Measurements from ENCODE around the gene BTF3. TPM values are rescaled to one million over a fixed set of nuclear protein-coding genes. Genes with fewer than 3 reads are reported as not detected.
A peak's percentile ranks its signal among the peaks of the same experiment; 100 is the strongest.

Gene BTF3
- polyA plus RNA-seq, 3 donors, result 486 to 559 (median 512) TPM

- Histone ChIP-seq H3K79me2 (ENCODE audit: insufficient read depth, low read length) (peaks cover 39% of the 10 kb centered on the region), H3K4me2 (replicated peaks; ENCODE audit: extremely low read depth, low read length, poor library complexity, severe bottlenecking) (peak overlapping the region; percentile 81), H3K36me3 (replicated peaks in 1 of 2; ENCODE audit: control insufficient read depth in 1 of 2, insufficient read depth in 2 of 2, low read length in 2 of 2) (peaks cover 17 to 26% of the 10 kb centered on the region in 2 donors), H2AFZ (ENCODE audit: insufficient read depth, low read depth, low read length, poor library complexity, severe bottlenecking) (peak overlapping the region; percentile 97), H3K4me1 (ENCODE audit: control insufficient read depth in 1 of 2, insufficient read depth in 2 of 2, low read length in 2 of 2) (peaks cover 14 to 27% of the 10 kb centered on the region in 2 donors), H3K9ac (ENCODE audit: insufficient read depth, low read length, poor library complexity, severe bottlenecking) (peak overlapping the region; percentile 99), H3K27ac (ENCODE audit: low read depth in 1 of 2, low read length in 2 of 2) (peak overlapping the region; percentile 77 to 99), H3K27me3 (ENCODE audit: control insufficient read depth in 2 of 2, insufficient read depth in 2 of 2, low read length in 2 of 2) (peaks cover 2 to 13% of the 10 kb centered on the region in 2 donors), H4K20me1 (ENCODE audit: insufficient read depth, low read length) (peaks cover 6% of the 10 kb centered on the region), H3K9me3 (replicated peaks in 1 of 2; ENCODE audit: control insufficient read depth in 1 of 2, insufficient read depth in 1 of 2, low read length in 2 of 2) (no peaks in the 10 kb centered on the region), H3K4me3 (replicated peaks in 1 of 3; ENCODE audit: low read depth in 2 of 3, low read length in 3 of 3) (peak overlapping the region; percentile 47 to 87 (median 86))
- Mint-ChIP-seq H3K4me1 (peaks cover 26% of the 10 kb centered on the region), H3K36me3 (peaks cover 24 to 32% of the 10 kb centered on the region in 2 donors), H3K27ac (peak overlapping the region; percentile 92 to 99 (median 98)), H3K9me3 (no peaks in the 10 kb centered on the region), H3K27me3 (ENCODE audit: low read depth in 3 of 3) (peaks cover 4 to 10% (median 7%) of the 10 kb centered on the region in 3 donors), H3K4me3 (peak overlapping the region; percentile 89 to 96)
- DNase-seq, result no peak
- WGBS (ENCODE audit: insufficient coverage), result 72% methylated on average over 5 of the region's 16 CpGs
- intact Hi-C loops (cut with micrococcal nuclease), result loop anchor here in 1 of 2 donors (5.0 to 10.0 kb wide), 2 partner anchors 70 to 683 kb away; partner anchors contain the start of genes ANKRA2, TNPO1 and UTP15
- TF ChIP-seq CTCF (IDR thresholded peaks at IDR 0.05), result no peak
Observed at GRCh38 chr5:73497497-73498056, 665 bp upstream of the BTF3 start.

- Histone ChIP-seq H3K27ac (ENCODE audit: low read depth in 1 of 2, low read length in 2 of 2) (peak overlapping the region; percentile 77 to 99), H3K9me3 (replicated peaks in 1 of 2; ENCODE audit: control insufficient read depth in 1 of 2, insufficient read depth in 1 of 2, low read length in 2 of 2) (no peaks in the 10 kb centered on the region), H2AFZ (ENCODE audit: insufficient read depth, low read depth, low read length, poor library complexity, severe bottlenecking) (peak overlapping the region; percentile 97), H3K9ac (ENCODE audit: insufficient read depth, low read length, poor library complexity, severe bottlenecking) (peak overlapping the region; percentile 99), H4K20me1 (ENCODE audit: insufficient read depth, low read length) (peaks cover 22% of the 10 kb centered on the region), H3K36me3 (replicated peaks in 1 of 2; ENCODE audit: control insufficient read depth in 1 of 2, insufficient read depth in 2 of 2, low read length in 2 of 2) (peaks cover 33 to 42% of the 10 kb centered on the region in 2 donors), H3K4me3 (replicated peaks in 1 of 3; ENCODE audit: low read depth in 2 of 3, low read length in 3 of 3) (peak overlapping the region; percentile 47 to 87 (median 86)), H3K4me1 (ENCODE audit: control insufficient read depth in 1 of 2, insufficient read depth in 2 of 2, low read length in 2 of 2) (peaks cover 14 to 27% of the 10 kb centered on the region in 2 donors), H3K27me3 (ENCODE audit: control insufficient read depth in 2 of 2, insufficient read depth in 2 of 2, low read length in 2 of 2) (peaks cover 2 to 9% of the 10 kb centered on the region in 2 donors), H3K4me2 (replicated peaks; ENCODE audit: extremely low read depth, low read length, poor library complexity, severe bottlenecking) (peak overlapping the region; percentile 81), H3K79me2 (ENCODE audit: insufficient read depth, low read length) (peaks cover 39% of the 10 kb centered on the region)
- H3K27ac Mint-ChIP-seq, result peak overlapping the region in 6 of 7 donors; percentile 96 to 99 (median 98)
- TF ChIP-seq CTCF (IDR thresholded peaks at IDR 0.05), result no peak
- WGBS (ENCODE audit: insufficient coverage), result 15% methylated on average over 6 of the region's 12 CpGs
- peaks cover 26% of the 10 kb centered on the region for H3K4me1 Mint-ChIP-seq
- peaks cover 4 to 7% (median 5%) of the 10 kb centered on the region in 3 donors for H3K27me3 Mint-ChIP-seq (ENCODE audit: low read depth in 3 of 3)
- no peaks in the 10 kb centered on the region for H3K9me3 Mint-ChIP-seq
- H3K4me3 Mint-ChIP-seq, result peak overlapping the region; percentile 89 to 96
- no peak for DNase-seq
- intact Hi-C loops (cut with micrococcal nuclease), result loop anchor here in 1 of 2 donors (5.0 to 10.0 kb wide), 2 partner anchors 68 to 684 kb away; partner anchors contain the start of genes ANKRA2, TNPO1 and UTP15
- peaks cover 40 to 46% of the 10 kb centered on the region in 2 donors for H3K36me3 Mint-ChIP-seq
Observed at GRCh38 chr5:73499187-73499586, 945 bp downstream of the BTF3 start.

All from CD14-positive monocyte (primary cell).